CD8-positive, alpha-beta memory T cell (primary cell): Measurements from ENCODE around the gene TFEB. TPM values are rescaled to one million over a fixed set of nuclear protein-coding genes. Genes with fewer than 3 reads are reported as not detected.
A peak's percentile ranks its signal among the peaks of the same experiment; 100 is the strongest.

ENCODE experiments used
- CTCF ChIA-PET: fragments of 350-600 bp; sonication (Branson Sonifier 250); formaldehyde crosslinking; loops from one replicate; lab custom pipeline; 2021; ENCODE audit warnings: antibody characterized with exemption; lab: Charles Lee
- POLR2A ChIA-PET: fragments of 350-600 bp; sonication (Branson Sonifier 250); formaldehyde crosslinking; loops from one replicate; lab custom pipeline; 2021; ENCODE audit warnings: antibody characterized with exemption; lab: Charles Lee
- DNase-seq, 5 donors: peaks; one replicate each; pipeline versions ENCODE4 v3.0.0 to v3.0.0-alpha.2; 2020 to 2022; ENCODE audit warnings: mixed read lengths in 1 of 5
- H3K27ac ChIP-seq: one replicate; pipeline ENCODE4 v1.7.0; 2013; ENCODE audit warnings: low read depth, mild to moderate bottlenecking, low read length, moderate library complexity
- H3K27me3 ChIP-seq: 2 replicates; pipeline ENCODE4 v1.7.0; 2013; ENCODE audit warnings: low read length, mild to moderate bottlenecking; ENCODE audit not compliant: insufficient read depth, poor library complexity, severe bottlenecking
- H3K36me3 ChIP-seq: 2 replicates; pipeline ENCODE4 v1.7.0; 2013; ENCODE audit warnings: mild to moderate bottlenecking, low read length, moderate library complexity; ENCODE audit not compliant: insufficient read depth
- H3K4me1 ChIP-seq: 2 replicates; pipeline ENCODE4 v1.7.0; 2013; ENCODE audit warnings: mild to moderate bottlenecking, low read length, moderate library complexity; ENCODE audit not compliant: insufficient read depth
- H3K4me3 ChIP-seq: 2 replicates; pipeline ENCODE4 v1.7.0; 2013; ENCODE audit warnings: mild to moderate bottlenecking, low read length
- H3K9me3 ChIP-seq: 2 replicates; pipeline ENCODE4 v1.7.0; 2013; ENCODE audit warnings: mild to moderate bottlenecking, low read length
- H3K27ac Mint-ChIP-seq, 8 donors: one replicate each; pipeline ENCODE4 v1.8.0; 2020 to 2021; ENCODE audit warnings: mixed read lengths in 8 of 8, mild to moderate bottlenecking in 6 of 8, inconsistent platforms in 3 of 8, moderate library complexity in 3 of 8
- H3K27me3 Mint-ChIP-seq, 2 donors: one replicate each; pipeline ENCODE4 v1.8.0; 2020 to 2021; ENCODE audit warnings: mixed read lengths in 2 of 2, mild to moderate bottlenecking in 1 of 2, moderate library complexity in 1 of 2
- H3K36me3 Mint-ChIP-seq, 3 donors: one replicate each; pipeline ENCODE4 v1.8.0; 2020 to 2021; ENCODE audit warnings: mixed read lengths in 3 of 3, inconsistent platforms in 1 of 3, mild to moderate bottlenecking in 1 of 3
- H3K4me1 Mint-ChIP-seq, 3 donors: one replicate each; pipeline ENCODE4 v1.8.0; 2020 to 2021; ENCODE audit warnings: mixed read lengths in 3 of 3, inconsistent platforms in 1 of 3, mild to moderate bottlenecking in 1 of 3
- H3K4me3 Mint-ChIP-seq, 7 donors: one replicate each; pipeline ENCODE4 v1.8.0; 2020 to 2021; ENCODE audit warnings: mixed read lengths in 7 of 7, mild to moderate bottlenecking in 6 of 7, moderate library complexity in 4 of 7, inconsistent platforms in 2 of 7
- H3K9me3 Mint-ChIP-seq, 5 donors: one replicate each; pipeline ENCODE4 v1.8.0; 2020 to 2022; ENCODE audit warnings: mixed read lengths in 5 of 5, mild to moderate bottlenecking in 3 of 5, moderate library complexity in 2 of 5, inconsistent platforms in 1 of 5
- polyA plus RNA-seq: library from polyadenylated mRNA; unstranded; fragments of 300-500 nt; fragmentation: Illumina TruSeq; gene quantifications from one replicate; pipeline ENCODE4 v1.2.3, GENCODE V29; 2021
- total RNA-seq, 2 experiments: library from RNA; stranded (reverse); gene quantifications; one replicate each; pipeline ENCODE4 v1.2.3, GENCODE V29; 2021

Gene TFEB
- total and polyA plus RNA-seq, 3 experiments from 2014 or later = 12.0 to 18.8 (median 12.5) TPM

DNA sequence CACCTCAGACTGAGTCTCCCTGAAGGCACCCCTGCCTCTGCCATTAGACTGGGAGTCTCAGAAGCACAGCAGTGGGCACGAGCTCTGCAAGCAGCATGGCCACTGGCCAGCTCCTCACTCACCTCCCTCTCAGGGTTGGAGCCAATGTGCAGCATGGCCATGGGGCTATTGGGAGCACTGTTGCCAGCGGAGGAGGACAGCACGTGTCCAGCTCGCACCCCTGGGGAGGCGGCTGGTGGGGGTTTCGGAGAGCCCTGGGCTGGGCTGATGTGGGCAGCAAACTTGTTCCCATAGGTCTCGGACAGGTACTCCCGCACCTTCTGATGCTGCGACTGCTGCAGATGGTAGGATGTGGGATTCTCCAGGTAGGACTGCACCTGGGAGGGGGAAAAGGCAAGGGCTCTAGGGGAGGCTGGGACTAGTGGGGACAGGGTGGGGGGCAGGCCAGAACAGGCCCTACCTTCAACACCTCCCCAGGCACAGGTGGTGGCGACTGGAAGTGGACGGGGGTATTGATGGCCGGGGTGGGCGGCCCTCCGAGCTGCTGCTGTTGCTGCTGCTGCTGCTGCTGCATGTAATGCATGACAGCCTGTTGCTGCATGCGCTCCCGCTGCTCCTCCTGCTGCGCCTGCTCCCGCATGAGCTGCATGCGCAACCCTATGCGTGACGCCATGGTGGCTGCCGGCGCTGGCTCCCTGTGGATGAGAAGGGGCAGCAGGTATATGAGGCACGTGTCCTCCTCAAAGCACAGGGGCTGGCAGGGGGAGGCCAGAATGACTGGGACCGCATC, 44.7 kb downstream of the TFEB start:
- no peaks in the 10 kb centered on the region for H3K9me3 Mint-ChIP-seq
- Histone ChIP-seq H3K27me3 (no peaks in the 10 kb centered on the region), H3K27ac (no peak overlapping the region), H3K4me1 (no peaks in the 10 kb centered on the region), H3K4me3 (no peak overlapping the region), H3K36me3 (no peaks in the 10 kb centered on the region), H3K9me3 (no peaks in the 10 kb centered on the region)
- peaks cover 0 to 53% (median 1%) of the 10 kb centered on the region in 3 donors for H3K36me3 Mint-ChIP-seq
- no peak overlapping the region for H3K27ac Mint-ChIP-seq
- H3K4me3 Mint-ChIP-seq = no peak overlapping the region
- peaks cover 0 to 1% (median 0%) of the 10 kb centered on the region in 3 donors for H3K4me1 Mint-ChIP-seq
- no peak for DNase-seq
- peaks cover 0 to 3% of the 10 kb centered on the region in 2 donors for H3K27me3 Mint-ChIP-seq
- ChIA-PET POLR2A (no interaction called here), CTCF (interaction anchor here (1.8 kb wide), 1 partner anchor 14 kb away, joined by 5 read pairs; no protein-coding TSS in a partner anchor)

DNA sequence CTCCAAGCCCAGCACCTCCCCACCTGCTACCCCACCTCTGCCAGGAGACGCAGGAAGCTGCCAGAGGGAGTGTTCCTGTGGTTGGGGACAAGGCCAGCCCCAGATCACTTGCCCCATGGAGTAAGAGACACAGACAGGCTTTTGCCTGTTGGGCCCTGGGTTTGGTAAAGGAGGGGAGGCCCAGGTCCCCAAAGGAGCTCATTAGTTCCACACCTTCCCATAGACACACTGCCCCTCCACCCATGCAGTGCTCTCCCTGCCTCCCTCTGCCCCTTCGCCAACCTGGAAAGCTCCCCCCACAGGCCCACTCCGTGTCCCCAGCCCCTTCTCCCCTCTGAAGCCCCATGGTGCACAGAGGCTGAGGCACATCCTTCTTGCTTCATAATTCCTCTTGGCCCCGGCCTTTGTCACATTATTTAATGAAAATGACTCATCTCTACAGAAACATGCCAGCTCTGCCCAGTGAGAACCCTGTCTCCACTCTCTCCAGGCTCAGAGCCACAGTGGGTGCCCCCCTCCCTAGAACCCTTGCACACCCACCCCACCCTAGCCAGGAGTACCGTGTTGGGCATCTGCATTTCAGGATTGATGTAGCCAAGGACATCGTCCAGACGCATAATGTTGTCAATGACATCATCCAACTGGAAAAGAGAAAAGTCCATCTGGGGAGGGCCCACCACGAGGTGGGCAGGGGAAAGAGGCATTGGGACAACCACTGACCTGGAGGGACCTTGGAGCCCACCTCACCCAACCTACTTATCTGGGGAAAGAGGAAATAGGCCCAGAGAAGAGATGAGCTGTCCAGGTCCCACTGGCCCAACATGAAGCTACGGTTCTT, 46.0 kb downstream of the TFEB start:
- H3K27me3 ChIP-seq = no peaks in the 10 kb centered on the region
- H3K36me3 Mint-ChIP-seq = peaks cover 0 to 56% (median 1%) of the 10 kb centered on the region in 3 donors
- ChIA-PET CTCF (interaction anchor here (0.7 to 1.8 kb wide), 3 partner anchors 16 to 98 kb away, joined by 3 to 5 read pairs (median 3); no protein-coding TSS in a partner anchor), POLR2A (interaction anchor here (0.5 kb wide), 2 partner anchors 41 to 157 kb away, joined by 3 read pairs; no protein-coding TSS in a partner anchor)
- H3K4me1 ChIP-seq = no peaks in the 10 kb centered on the region
- DNase-seq = no peak
- H3K4me3 ChIP-seq = no peak overlapping the region
- H3K4me1 Mint-ChIP-seq = peaks cover 0 to 1% (median 0%) of the 10 kb centered on the region in 3 donors
- peak overlapping the region in 4 of 8 donors; percentile 36 to 85 (median 68) for H3K27ac Mint-ChIP-seq
- H3K9me3 Mint-ChIP-seq = no peaks in the 10 kb centered on the region
- H3K36me3 ChIP-seq = no peaks in the 10 kb centered on the region
- no peak overlapping the region for H3K27ac ChIP-seq
- H3K27me3 Mint-ChIP-seq = peaks cover 0 to 3% of the 10 kb centered on the region in 2 donors
- H3K4me3 Mint-ChIP-seq = no peak overlapping the region
- no peaks in the 10 kb centered on the region for H3K9me3 ChIP-seq

DNA sequence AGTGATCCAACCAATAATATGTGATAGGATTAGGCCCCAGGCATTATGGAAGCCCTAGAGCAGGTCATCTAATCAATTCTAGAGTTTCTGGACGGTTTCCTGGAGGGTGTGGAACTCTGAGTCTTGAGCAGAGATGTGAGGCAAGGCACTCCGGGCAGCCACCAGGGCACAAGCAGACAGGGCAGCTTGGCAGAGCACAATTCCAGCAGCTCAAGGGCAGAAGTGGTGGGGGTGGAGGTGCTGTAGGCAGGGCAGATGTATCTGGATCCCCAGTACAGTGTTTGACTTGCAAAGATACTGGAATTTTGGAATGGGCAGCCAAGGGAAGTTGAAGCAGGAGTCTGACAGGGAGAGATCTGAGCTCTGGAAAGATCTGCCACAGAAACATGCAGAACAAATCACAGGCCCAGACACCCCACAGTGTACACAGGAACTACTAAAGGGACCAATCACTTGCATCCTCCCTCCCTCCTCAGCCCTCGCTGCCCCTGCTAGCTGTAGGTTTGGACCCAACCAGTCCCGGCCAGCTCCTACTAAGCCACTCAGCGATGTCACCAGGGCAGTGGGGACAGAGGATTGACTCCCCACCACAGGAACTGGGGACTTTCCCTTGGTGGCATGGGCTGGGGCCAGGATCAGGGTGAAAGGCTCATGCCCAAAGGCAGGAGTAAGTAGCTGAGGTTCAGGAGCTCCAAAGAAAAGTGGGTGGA, 47.0 kb downstream of the TFEB start:
- Histone ChIP-seq H3K36me3 (no peaks in the 10 kb centered on the region), H3K27ac (no peak overlapping the region), H3K4me1 (peaks cover under 1% of the 10 kb centered on the region), H3K27me3 (no peaks in the 10 kb centered on the region), H3K9me3 (no peaks in the 10 kb centered on the region), H3K4me3 (no peak overlapping the region)
- Mint-ChIP-seq H3K27me3 (peaks cover 0 to 3% of the 10 kb centered on the region in 2 donors), H3K27ac (peak overlapping the region in 2 of 8 donors; percentile 11 to 50), H3K4me1 (peaks cover 4 to 5% (median 5%) of the 10 kb centered on the region in 3 donors), H3K4me3 (no peak overlapping the region), H3K9me3 (no peaks in the 10 kb centered on the region), H3K36me3 (peaks cover 0 to 59% (median 1%) of the 10 kb centered on the region in 3 donors)
- DNase-seq = no peak
- ChIA-PET POLR2A (no interaction called here), CTCF (interaction anchor here (0.9 to 1.8 kb wide), 3 partner anchors 17 to 86 kb away, joined by 3 to 5 read pairs (median 3); no protein-coding TSS in a partner anchor)

GRCh38 chr6:41687501-41688175, 47.8 kb downstream of the TFEB start:
- no peak for DNase-seq
- H3K36me3 ChIP-seq = no peaks in the 10 kb centered on the region
- Mint-ChIP-seq H3K36me3 (peaks cover 0 to 59% (median 1%) of the 10 kb centered on the region in 3 donors), H3K4me3 (no peak overlapping the region), H3K4me1 (peaks cover 4 to 9% (median 5%) of the 10 kb centered on the region in 3 donors), H3K27ac (peak overlapping the region in 3 of 8 donors; percentile 44 to 91 (median 68)), H3K27me3 (peaks cover 0 to 3% of the 10 kb centered on the region in 2 donors), H3K9me3 (no peaks in the 10 kb centered on the region)
- ChIA-PET CTCF (interaction anchor here (0.9 to 5.1 kb wide), 3 partner anchors 8 to 85 kb away, joined by 3 to 20 read pairs (median 4); no protein-coding TSS in a partner anchor), POLR2A (no interaction called here)
- H3K27ac ChIP-seq = no peak overlapping the region
- H3K4me1 ChIP-seq = peaks cover 5% of the 10 kb centered on the region
- H3K27me3 ChIP-seq = no peaks in the 10 kb centered on the region
- no peak overlapping the region for H3K4me3 ChIP-seq
- H3K9me3 ChIP-seq = no peaks in the 10 kb centered on the region

GRCh38 chr6:41685641-41686380, 49.6 kb downstream of the TFEB start:
- H3K4me3 Mint-ChIP-seq = no peak overlapping the region
- POLR2A ChIA-PET = no interaction called here

GRCh38 chr6:41684311-41685180, 50.9 kb downstream of the TFEB start:
- peaks cover 6 to 10% of the 10 kb centered on the region in 2 donors for H3K27me3 Mint-ChIP-seq
- H3K4me1 ChIP-seq = peaks cover 5% of the 10 kb centered on the region
- ChIA-PET POLR2A (no interaction called here), CTCF (interaction anchor here (0.8 to 5.1 kb wide), 20 partner anchors 8 to 389 kb away, joined by 3 to 30 read pairs (median 6); no protein-coding TSS in a partner anchor)
- H3K4me3 ChIP-seq = no peak overlapping the region
- H3K27me3 ChIP-seq = no peaks in the 10 kb centered on the region
- H3K9me3 Mint-ChIP-seq = no peaks in the 10 kb centered on the region
- H3K36me3 Mint-ChIP-seq = peaks cover 0 to 38% (median 0%) of the 10 kb centered on the region in 3 donors
- no peaks in the 10 kb centered on the region for H3K36me3 ChIP-seq
- H3K4me1 Mint-ChIP-seq = peaks cover 4 to 16% (median 5%) of the 10 kb centered on the region in 3 donors
- no peak for DNase-seq
- no peak overlapping the region for H3K27ac ChIP-seq
- H3K27ac Mint-ChIP-seq = no peak overlapping the region
- H3K4me3 Mint-ChIP-seq = peak overlapping the region in 1 of 7 donors; percentile 50
- H3K9me3 ChIP-seq = no peaks in the 10 kb centered on the region

More at GRCh38 chr6:41685641-41686380, 49.6 kb downstream of the TFEB start:
- Mint-ChIP-seq H3K9me3 (no peaks in the 10 kb centered on the region), H3K36me3 (peaks cover 0 to 47% (median 0%) of the 10 kb centered on the region in 3 donors), H3K27ac (peak overlapping the region in 1 of 8 donors; percentile 22), H3K4me1 (peaks cover 4 to 16% (median 5%) of the 10 kb centered on the region in 3 donors), H3K27me3 (peaks cover 2 to 3% of the 10 kb centered on the region in 2 donors)
- CTCF ChIA-PET = interaction anchor here (1.0 to 5.1 kb wide), 9 partner anchors 9 to 347 kb away, joined by 3 to 30 read pairs (median 4); no protein-coding TSS in a partner anchor
- Histone ChIP-seq H3K27me3 (no peaks in the 10 kb centered on the region), H3K9me3 (no peaks in the 10 kb centered on the region), H3K4me1 (peaks cover 5% of the 10 kb centered on the region), H3K36me3 (no peaks in the 10 kb centered on the region), H3K27ac (no peak overlapping the region), H3K4me3 (no peak overlapping the region)
- DNase-seq = no peak
